OCI-LY7 (cell line): Measurements from ENCODE around the gene NABP2.

ENCODE experiments used
- CTCF ChIP-seq: fragments of 200-600 bp; sonication (generic); conservative IDR thresholded peaks from 2 replicates; pipeline ENCODE4 v1.5.1; 2014; ENCODE audit warnings: mild to moderate bottlenecking, antibody characterized with exemption, low read length, moderate library complexity, mixed read lengths
- EZH2phosphoT487 ChIP-seq: fragments of 200-600 bp; sonication (generic); IDR thresholded peaks from 2 replicates; pipeline ENCODE4 v1.6.1; 2018; ENCODE audit warnings: low read depth, borderline replicate concordance, mild to moderate bottlenecking, mixed run types, antibody characterized with exemption, low read length, moderate library complexity, mixed read lengths

DNA sequence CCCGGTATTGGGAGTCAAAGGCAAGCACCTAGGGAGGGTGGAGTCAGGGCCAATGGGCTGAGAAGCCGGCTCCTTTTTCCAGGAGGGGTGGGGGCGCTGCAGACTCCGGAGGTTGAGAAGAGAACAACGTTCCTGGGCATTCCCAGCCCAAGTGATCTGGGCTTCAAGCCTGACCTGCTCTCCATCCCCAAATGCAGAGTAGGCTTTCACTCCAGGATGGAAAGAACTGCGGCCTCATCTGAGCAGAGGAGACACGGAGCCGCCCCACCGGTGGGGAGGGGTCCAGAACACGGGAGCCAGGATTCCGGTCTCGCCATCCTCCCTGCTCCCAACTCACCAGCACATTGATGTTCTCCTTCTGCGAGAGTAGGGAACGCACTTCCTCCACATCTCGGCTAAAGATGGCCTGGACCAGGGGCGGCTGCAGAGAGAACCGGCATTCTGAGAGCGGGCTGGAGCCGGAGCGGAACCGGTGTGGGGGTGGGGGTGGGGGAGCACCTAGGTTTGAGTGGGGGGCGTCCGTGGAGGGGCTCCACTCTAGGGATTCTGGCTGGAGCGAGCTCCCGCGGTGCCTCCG, 33.4 kb downstream of the NABP2 start:
- TF ChIP-seq CTCF (peak; percentile 60; the same call in 1 of the 2 replicates), EZH2phosphoT487 (no peak)
